Endothelial cell of umbilical vein (primary cell): ENCODE measurements around the gene CYBA.

Experiments
- CTCF ChIP-seq, 2 donors: IDR thresholded peaks; 1 replicate in 1 of 2; 2 replicates in 1 of 2; pipeline ENCODE4 v1.5.1; 2011; ENCODE audit warnings: low read length in 2 of 2, mild to moderate bottlenecking in 2 of 2, moderate library complexity in 2 of 2, control low read depth in 1 of 2, inconsistent platforms in 1 of 2, low read depth in 1 of 2; ENCODE audit not compliant: insufficient read depth in 1 of 2; ENCODE audit errors: extremely low read depth in 1 of 2
- EZH2 ChIP-seq: IDR thresholded peaks from 2 replicates; pipeline ENCODE4 v1.6.1; 2012; ENCODE audit warnings: borderline replicate concordance, low read depth, mild to moderate bottlenecking, moderate library complexity, low read length, inconsistent platforms; ENCODE audit not compliant: severe bottlenecking
- MAX ChIP-seq: IDR thresholded peaks from 2 replicates; pipeline ENCODE4 v1.6.1; 2011; ENCODE audit not compliant: insufficient read depth, insufficient read length
- MYC ChIP-seq: IDR thresholded peaks from one replicate; pipeline ENCODE4 v1.6.1; 2011; ENCODE audit warnings: mild to moderate bottlenecking, low read depth, low read length
- POLR2A ChIP-seq: IDR thresholded peaks from 2 replicates; pipeline ENCODE4 v1.6.1; 2012; ENCODE audit warnings: low read depth, mild to moderate bottlenecking, control low read depth, low read length
- POLR2AphosphoS5 ChIP-seq: IDR thresholded peaks from 2 replicates; pipeline ENCODE4 v1.6.1; 2012; ENCODE audit warnings: low read depth, mild to moderate bottlenecking, control low read depth, low read length, moderate library complexity; ENCODE audit not compliant: insufficient read depth

GRCh38 chr16:88697831-88698615 lies 47.2 kb upstream of the CYBA start:
- TF ChIP-seq CTCF (IDR thresholded peaks at IDR 0.05; ENCODE audit: extremely low read depth in 1 of 2, insufficient read depth in 1 of 2, low read depth in 1 of 2, low read length in 2 of 2), result peak; percentile 34 to 54
- no peak for TF ChIP-seq POLR2A
- TF ChIP-seq EZH2, result no peak
- no peak for TF ChIP-seq POLR2AphosphoS5
- no peak for TF ChIP-seq MYC
- TF ChIP-seq MAX, result no peak
